Amniotic epithelial cell (primary cell): Measurements from ENCODE around the gene POLD1.

ENCODE experiments used
- DNase-seq: peaks from one replicate; pipeline ENCODE4 v3.0.0-alpha.2; 2010; ENCODE audit warnings: low read depth

The POLD1 gene

DNA sequence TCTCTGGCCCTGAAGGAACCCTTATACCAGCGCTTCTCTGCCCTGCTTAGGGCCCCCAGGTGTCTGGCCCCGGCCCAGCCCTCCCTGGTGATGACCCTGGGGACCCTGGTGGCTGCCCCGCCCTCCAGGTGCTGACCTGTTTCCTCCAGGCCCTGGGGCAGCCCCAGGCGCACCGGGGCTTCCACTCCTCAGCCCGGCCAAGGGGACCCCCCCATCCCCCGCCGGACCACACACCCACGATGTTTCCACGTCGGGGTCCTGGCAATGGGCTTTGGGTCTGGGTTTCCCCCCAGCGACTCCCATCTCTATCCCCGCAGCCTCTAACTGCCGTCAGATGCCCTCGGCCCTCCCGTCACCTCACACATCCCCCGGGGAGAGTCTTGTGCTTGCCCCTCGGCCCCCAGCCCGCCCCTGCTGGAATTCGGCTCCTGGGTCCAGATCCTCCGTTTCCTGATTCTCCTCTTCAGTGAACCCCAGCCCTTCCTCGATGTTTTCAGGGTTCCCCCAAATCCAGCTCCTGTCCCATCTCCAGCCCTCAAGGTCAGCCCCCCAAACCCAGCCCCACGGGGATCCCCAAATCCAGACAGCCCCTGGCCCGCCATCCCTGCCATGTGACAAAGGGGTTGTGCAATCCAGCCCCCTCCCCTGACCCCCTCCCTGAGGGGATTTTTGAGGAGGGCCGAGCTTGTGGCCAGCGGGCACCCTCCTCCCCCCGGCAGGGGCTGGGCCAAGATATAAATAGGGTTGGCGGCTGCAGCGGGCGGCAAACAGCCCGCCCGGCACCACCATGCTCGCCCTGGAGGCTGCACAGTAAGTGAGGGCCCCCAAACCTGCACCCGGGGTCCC is 34.3 kb downstream of the POLD1 start, which contains the start of gene SPIB:
Gene SPIB, plus strand, starts transcription at position 763 of the 846 bp plus-strand sequence. Its CDS starts 25 bp downstream, at position 788.
- no peak for DNase-seq

GRCh38 chr19:50419022-50419579 is 35.0 kb downstream of the POLD1 start:
- DNase-seq, result no peak

GRCh38 chr19:50419580-50420035 is 35.5 kb downstream of the POLD1 start:
- no peak for DNase-seq

DNA sequence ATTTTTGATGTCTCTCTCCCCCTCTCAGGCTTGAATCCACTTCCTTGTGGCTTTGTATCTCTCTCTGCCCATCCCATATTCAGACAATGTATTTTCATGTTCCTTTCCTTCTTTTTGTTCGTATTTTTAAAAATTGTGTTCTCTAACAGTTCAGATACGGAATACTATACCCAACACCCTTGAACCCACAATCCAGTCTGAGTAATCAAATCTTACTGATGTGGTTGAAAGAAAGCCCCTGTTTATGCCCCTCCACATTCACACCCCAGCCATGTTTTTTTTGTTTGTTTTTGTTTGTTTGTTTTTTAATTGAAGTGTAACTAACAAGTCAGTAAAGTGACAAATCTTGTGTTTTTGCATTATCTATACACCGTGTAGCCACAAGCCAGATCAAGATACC is 36.0 kb downstream of the POLD1 start:
- no peak for DNase-seq

DNA sequence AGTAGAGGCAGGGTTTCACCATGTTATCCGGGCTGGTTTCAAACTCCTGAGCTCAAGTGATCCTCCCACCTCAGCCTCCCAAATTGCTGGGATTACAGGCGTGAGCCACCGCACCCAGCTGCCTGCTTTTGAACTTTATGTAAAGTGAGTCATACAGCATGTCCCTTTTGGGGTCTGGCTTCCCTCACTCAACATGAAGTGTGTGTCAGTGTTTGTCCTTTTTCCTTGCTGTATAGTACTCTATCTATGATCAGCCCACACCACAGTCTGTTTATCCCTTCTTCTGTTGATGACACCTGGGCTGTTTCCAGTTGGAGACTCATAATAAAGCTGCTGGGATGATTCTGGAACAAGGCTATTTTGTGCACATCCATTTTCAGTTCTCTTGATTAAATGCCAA is 36.7 kb downstream of the POLD1 start:
- DNase-seq, result no peak

- DNase-seq, result no peak
These were observed 38.5 kb downstream of the POLD1 start for GRCh38 chr19:50422397-50423278.

- DNase-seq, result no peak
These were observed 39.3 kb downstream of the POLD1 start for GRCh38 chr19:50423279-50424113.

DNA sequence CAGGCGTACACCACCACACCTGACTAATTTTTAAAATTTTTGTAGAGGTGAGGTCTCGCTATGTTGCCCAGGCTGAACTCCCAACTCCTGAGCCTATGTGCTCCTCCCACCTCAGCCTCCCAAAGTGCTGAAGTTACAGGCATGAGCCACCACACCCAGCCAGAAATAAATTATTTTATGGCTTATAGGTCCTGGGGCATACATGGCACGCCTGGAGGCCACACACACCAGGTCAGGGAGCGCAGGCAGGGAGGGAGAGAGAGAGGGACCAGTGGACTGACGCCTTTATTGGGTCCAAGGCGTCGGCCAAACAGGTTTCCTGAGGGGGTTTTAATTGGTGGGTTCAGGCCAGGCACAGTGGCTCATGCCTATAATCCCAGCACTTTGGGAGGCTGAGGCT is 41.4 kb downstream of the POLD1 start:
- DNase-seq, result no peak

- no peak for DNase-seq
These were observed 43.3 kb downstream of the POLD1 start for GRCh38 chr19:50427318-50427925.

GRCh38 chr19:50427997-50428425 is 43.9 kb downstream of the POLD1 start:
- DNase-seq, result peak; percentile 83

DNA sequence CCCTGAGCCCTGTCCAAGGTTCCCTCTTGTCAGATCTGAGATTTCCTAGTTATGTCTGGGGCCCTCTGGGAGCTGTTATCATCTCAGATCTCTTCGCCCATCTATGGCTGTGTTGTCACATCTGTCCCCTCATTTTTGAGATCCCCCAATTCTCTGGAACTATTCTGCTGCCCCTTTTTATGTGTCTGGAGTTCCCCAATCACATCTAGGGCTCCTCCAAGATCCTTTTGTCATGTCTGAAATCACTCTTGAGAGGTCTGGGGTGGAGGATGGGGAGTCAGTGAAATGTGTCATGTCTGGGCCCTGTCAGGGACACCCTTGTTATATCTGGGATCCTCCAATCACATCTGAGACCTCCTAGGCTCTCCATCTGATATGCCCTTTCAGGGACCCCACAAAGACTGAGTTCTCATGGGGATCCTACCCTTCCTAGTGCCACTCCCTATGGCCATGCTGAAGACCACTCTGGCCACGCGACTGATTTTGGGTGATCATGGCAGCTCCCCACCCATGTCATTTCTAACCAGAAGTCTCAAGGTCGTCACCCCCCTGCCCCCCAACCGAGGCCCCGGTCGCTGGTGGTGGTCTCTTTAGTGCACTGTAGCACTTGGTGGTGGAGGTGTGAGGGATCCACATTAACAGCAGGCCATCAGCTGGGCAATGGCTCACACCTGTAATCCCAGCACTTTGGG is 44.8 kb downstream of the POLD1 start:
- no peak for DNase-seq

GRCh38 chr19:50430888-50431342 is 46.8 kb downstream of the POLD1 start:
- DNase-seq, result no peak

- DNase-seq, result peak; percentile 37
These were observed 47.4 kb downstream of the POLD1 start for GRCh38 chr19:50431343-50432220.

- DNase-seq, result no peak
These were observed 48.3 kb downstream of the POLD1 start, which contains the start of gene MYBPC2 for GRCh38 chr19:50432221-50433028. TSS of gene MYBPC2 (plus strand) at chr19:50432892. CDS start at chr19:50432954, 62 bp downstream.

DNA sequence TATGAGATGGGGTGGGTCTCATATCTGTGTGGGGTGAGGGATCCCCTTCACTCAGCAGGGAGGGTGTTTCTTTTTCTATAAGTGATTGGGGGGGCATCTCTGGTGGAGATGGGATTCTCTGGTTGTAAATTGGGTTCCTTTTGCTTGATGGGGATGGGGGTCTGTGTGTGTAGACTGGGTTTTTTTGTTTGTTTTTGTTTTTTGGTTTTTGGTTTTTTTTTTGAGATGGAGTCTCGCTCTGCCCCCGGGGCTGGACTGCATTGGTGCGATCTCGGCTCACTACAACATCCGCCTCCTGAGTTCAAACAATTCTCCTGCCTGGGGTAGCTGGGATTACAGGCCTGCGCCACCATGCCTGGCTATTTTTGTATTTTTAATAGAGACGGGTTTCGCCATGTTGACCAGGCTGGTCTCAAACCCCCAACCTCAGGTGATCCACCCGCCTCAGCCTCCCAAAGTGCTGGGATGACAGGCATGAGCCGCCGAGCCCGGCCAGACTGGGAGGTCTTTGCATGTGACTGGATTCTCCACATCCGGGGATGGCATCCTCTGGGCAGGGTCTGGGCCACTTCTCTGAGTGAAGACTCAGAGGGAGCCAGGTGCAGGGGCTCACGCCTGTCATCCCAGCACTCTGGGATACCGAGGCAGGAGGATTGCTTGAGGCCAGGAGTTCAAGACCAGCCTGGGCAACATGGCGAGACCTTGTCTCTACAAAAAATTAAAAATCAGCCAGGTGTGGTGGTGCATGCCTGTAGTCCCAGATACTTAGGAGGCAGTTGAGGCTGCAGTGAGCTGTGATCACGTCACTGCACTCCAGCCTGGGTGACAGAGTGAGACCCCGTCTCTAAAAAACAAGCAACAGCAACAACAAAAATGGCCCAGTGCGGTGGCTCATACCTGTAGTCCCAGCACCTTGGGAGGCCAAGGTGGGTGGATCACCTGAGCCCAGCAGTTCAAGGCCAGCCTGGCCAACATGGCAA is 49.3 kb downstream of the POLD1 start:
- DNase-seq, result no peak

GRCh38 chr19:50434525-50434924 is 50.4 kb downstream of the POLD1 start:
- DNase-seq, result no peak

DNA sequence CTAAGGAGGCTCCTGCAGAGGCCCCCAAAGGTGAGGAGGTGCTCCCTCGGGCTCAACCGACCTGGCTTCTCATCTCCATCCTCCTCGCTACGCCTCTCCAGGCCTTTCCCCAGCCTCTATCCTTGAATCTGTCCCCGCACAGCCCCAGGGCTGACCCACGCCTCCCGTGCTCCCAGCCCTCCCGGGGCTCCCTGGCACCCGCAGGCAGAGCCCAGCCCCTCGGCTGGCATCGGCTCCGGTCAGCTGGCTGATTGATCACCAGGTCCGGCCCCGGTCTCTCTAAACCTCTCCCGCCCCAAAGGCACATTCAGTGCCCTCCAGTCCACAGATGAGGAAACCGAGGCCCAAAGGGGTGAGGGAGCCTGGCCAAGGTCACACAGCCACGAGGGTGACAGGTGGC is 51.1 kb downstream of the POLD1 start:
- DNase-seq, result no peak
